Liver (tissue), 3 donors: ENCODE data around the gene FBXO31.
A peak's percentile ranks its signal among the peaks of the same experiment; 100 is the strongest.

Experiments used
- EGR1 ChIP-seq, 2 donors: IDR thresholded peaks; 2 replicates each; pipeline ENCODE4 v1.6.1; 2016 to 2018; ENCODE audit warnings: antibody characterized with exemption in 2 of 2, low read depth in 2 of 2
- GABPA ChIP-seq, 2 donors: IDR thresholded peaks in 1 of 2; conservative IDR thresholded peaks in 1 of 2; 2 replicates each; pipeline ENCODE4 v1.6.1; 2016; ENCODE audit warnings: antibody characterized with exemption in 2 of 2, mild to moderate bottlenecking in 1 of 2, moderate library complexity in 1 of 2
- HNF4A ChIP-seq, 2 donors: conservative IDR thresholded peaks; 2 replicates each; pipeline ENCODE4 v1.6.1; 2016; ENCODE audit warnings: antibody characterized with exemption in 2 of 2, mild to moderate bottlenecking in 2 of 2
- HNF4G ChIP-seq: IDR thresholded peaks from 2 replicates; pipeline ENCODE4 v1.6.1; 2016; ENCODE audit warnings: antibody characterized with exemption
- JUND ChIP-seq, 2 donors: IDR thresholded peaks; 2 replicates each; pipeline ENCODE4 v1.6.1; 2016; ENCODE audit warnings: antibody characterized with exemption in 2 of 2
- RAD21 ChIP-seq, 2 donors: IDR thresholded peaks; 2 replicates each; pipeline ENCODE4 v1.6.1; 2016; ENCODE audit warnings: antibody characterized with exemption in 2 of 2, mild to moderate bottlenecking in 2 of 2
- TAF1 ChIP-seq: conservative IDR thresholded peaks from 2 replicates; pipeline ENCODE4 v1.6.1; 2016; ENCODE audit warnings: antibody characterized with exemption, mild to moderate bottlenecking
- YY1 ChIP-seq: IDR thresholded peaks from 2 replicates; pipeline ENCODE4 v1.6.1; 2016; ENCODE audit warnings: antibody characterized with exemption, mild to moderate bottlenecking
- TF ChIP-seq, protein P1 (sequence below): IDR thresholded peaks from 2 replicates; pipeline ENCODE4 v1.6.1; 2016; ENCODE audit warnings: antibody characterized with exemption
- TF ChIP-seq, protein P2 (sequence below): fragments of 150-350 bp; IDR thresholded peaks from 2 replicates; pipeline ENCODE4 v1.5.1; 2017; ENCODE audit warnings: improper control_type of control experiment, low read depth, low read length; ENCODE audit not compliant: missing input control
- TF ChIP-seq, protein P3 (sequence below): IDR thresholded peaks from 2 replicates; pipeline ENCODE4 v1.6.1; 2016; ENCODE audit warnings: antibody characterized with exemption, mild to moderate bottlenecking
- TF ChIP-seq, protein P4 (sequence below): IDR thresholded peaks from 2 replicates; pipeline ENCODE4 v1.6.1; 2016; ENCODE audit warnings: antibody characterized with exemption
- TF ChIP-seq, protein P5 (sequence below): IDR thresholded peaks from 2 replicates; pipeline ENCODE4 v1.6.1; 2016; ENCODE audit warnings: antibody characterized with exemption
- donor health status: healthy.
- donor health status: healthy.

DNA sequence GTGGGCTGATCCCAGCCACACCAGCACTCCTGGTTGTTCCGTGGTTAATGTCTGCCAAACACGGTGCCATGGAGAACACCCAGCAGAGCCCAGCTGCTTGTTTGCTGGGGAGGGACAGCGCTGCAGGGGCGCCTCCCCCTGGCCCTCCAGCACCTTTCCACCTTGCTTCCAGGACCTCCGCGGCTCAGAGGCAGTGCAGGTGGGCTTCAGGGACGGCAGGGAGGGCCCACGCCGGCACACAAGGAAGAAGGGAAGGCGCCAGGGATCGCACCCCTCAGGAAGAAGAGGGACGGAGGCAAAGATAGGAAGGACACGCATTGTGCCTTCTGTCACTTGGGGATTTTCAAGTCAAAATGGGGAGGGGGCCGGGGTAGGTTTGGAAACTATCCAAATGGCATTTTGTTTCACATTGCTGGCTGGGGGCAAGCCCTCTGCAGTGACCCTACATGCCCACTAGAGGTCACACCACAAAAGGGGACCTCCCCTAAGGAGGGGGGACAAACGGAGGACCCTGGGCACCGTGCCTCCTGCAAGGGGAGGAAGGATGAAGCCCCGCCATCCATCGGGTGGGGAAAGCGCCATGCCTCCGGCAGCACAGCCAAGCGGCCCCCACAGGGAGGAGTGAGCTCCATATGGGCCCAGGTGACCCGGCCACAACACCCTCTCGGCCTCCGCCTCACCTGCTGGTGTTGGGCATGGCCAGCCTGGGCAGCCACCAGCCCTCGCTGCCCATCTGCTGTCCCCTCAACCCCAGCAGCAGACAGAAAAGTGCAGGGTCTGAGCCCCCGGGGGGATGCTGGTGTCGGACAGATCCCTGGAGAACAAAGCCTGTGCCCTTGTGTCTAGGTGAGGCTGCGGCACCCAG is 58.9 kb downstream of the FBXO31 start:
- TF ChIP-seq, protein P1, sequence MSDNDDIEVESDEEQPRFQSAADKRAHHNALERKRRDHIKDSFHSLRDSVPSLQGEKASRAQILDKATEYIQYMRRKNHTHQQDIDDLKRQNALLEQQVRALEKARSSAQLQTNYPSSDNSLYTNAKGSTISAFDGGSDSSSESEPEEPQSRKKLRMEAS = no peak
- TF ChIP-seq, protein P2, sequence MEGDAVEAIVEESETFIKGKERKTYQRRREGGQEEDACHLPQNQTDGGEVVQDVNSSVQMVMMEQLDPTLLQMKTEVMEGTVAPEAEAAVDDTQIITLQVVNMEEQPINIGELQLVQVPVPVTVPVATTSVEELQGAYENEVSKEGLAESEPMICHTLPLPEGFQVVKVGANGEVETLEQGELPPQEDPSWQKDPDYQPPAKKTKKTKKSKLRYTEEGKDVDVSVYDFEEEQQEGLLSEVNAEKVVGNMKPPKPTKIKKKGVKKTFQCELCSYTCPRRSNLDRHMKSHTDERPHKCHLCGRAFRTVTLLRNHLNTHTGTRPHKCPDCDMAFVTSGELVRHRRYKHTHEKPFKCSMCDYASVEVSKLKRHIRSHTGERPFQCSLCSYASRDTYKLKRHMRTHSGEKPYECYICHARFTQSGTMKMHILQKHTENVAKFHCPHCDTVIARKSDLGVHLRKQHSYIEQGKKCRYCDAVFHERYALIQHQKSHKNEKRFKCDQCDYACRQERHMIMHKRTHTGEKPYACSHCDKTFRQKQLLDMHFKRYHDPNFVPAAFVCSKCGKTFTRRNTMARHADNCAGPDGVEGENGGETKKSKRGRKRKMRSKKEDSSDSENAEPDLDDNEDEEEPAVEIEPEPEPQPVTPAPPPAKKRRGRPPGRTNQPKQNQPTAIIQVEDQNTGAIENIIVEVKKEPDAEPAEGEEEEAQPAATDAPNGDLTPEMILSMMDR = peak; percentile 70
- TF ChIP-seq, protein P3, sequence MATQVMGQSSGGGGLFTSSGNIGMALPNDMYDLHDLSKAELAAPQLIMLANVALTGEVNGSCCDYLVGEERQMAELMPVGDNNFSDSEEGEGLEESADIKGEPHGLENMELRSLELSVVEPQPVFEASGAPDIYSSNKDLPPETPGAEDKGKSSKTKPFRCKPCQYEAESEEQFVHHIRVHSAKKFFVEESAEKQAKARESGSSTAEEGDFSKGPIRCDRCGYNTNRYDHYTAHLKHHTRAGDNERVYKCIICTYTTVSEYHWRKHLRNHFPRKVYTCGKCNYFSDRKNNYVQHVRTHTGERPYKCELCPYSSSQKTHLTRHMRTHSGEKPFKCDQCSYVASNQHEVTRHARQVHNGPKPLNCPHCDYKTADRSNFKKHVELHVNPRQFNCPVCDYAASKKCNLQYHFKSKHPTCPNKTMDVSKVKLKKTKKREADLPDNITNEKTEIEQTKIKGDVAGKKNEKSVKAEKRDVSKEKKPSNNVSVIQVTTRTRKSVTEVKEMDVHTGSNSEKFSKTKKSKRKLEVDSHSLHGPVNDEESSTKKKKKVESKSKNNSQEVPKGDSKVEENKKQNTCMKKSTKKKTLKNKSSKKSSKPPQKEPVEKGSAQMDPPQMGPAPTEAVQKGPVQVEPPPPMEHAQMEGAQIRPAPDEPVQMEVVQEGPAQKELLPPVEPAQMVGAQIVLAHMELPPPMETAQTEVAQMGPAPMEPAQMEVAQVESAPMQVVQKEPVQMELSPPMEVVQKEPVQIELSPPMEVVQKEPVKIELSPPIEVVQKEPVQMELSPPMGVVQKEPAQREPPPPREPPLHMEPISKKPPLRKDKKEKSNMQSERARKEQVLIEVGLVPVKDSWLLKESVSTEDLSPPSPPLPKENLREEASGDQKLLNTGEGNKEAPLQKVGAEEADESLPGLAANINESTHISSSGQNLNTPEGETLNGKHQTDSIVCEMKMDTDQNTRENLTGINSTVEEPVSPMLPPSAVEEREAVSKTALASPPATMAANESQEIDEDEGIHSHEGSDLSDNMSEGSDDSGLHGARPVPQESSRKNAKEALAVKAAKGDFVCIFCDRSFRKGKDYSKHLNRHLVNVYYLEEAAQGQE = no peak
- TF ChIP-seq GABPA (IDR thresholded peaks at IDR 0.05 in 1 of 2, conservative IDR thresholded peaks at IDR 0.05 in 1 of 2) (no peak), TAF1 (no peak), HNF4G (no peak), RAD21 (IDR thresholded peaks at IDR 0.05) (peak; percentile 54 to 75), JUND (IDR thresholded peaks at IDR 0.05) (no peak), YY1 (no peak), HNF4A (conservative IDR thresholded peaks at IDR 0.05) (no peak), EGR1 (IDR thresholded peaks at IDR 0.05; ENCODE audit: low read depth in 2 of 2) (no peak)
- TF ChIP-seq, protein P4, sequence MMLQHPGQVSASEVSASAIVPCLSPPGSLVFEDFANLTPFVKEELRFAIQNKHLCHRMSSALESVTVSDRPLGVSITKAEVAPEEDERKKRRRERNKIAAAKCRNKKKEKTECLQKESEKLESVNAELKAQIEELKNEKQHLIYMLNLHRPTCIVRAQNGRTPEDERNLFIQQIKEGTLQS = no peak
- TF ChIP-seq, protein P5, sequence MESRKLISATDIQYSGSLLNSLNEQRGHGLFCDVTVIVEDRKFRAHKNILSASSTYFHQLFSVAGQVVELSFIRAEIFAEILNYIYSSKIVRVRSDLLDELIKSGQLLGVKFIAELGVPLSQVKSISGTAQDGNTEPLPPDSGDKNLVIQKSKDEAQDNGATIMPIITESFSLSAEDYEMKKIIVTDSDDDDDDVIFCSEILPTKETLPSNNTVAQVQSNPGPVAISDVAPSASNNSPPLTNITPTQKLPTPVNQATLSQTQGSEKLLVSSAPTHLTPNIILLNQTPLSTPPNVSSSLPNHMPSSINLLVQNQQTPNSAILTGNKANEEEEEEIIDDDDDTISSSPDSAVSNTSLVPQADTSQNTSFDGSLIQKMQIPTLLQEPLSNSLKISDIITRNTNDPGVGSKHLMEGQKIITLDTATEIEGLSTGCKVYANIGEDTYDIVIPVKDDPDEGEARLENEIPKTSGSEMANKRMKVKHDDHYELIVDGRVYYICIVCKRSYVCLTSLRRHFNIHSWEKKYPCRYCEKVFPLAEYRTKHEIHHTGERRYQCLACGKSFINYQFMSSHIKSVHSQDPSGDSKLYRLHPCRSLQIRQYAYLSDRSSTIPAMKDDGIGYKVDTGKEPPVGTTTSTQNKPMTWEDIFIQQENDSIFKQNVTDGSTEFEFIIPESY = no peak
